Heart right ventricle (tissue), 16 donors: ENCODE results near the gene ARMC9. TPM values are rescaled to one million over a fixed set of nuclear protein-coding genes. Genes with fewer than 3 reads are reported as not detected.
A peak's percentile ranks its signal among the peaks of the same experiment; 100 is the strongest.

Source experiments
- ATAC-seq, 8 donors: fragments of 200-7000 bp; cut with Tn5 transposase; one replicate each; pipeline ENCODE4 v1.9.1; 2020; ENCODE audit warnings: mild to moderate bottlenecking in 8 of 8, moderate library complexity in 8 of 8, moderate number of reproducible peaks in 1 of 8
- DNase-seq, 2 donors: peaks; one replicate each; pipeline ENCODE4 v3.0.0-alpha.2; 2020
- H3K27ac ChIP-seq, 10 donors: fragments of 200-600 bp; sonication (generic) in 2 of 10; one replicate each; pipeline versions ENCODE4 v1.5.0 to v1.8.0; 2020 to 2022; ENCODE audit warnings: mild to moderate bottlenecking in 3 of 10
- H3K27me3 ChIP-seq, 7 donors: fragments of 200-600 bp; one replicate each; pipeline ENCODE4 v1.8.0; 2021 to 2022; ENCODE audit warnings: mild to moderate bottlenecking in 2 of 7
- H3K36me3 ChIP-seq, 9 donors: fragments of 200-600 bp; sonication (generic) in 1 of 9; one replicate each; pipeline versions ENCODE4 v1.5.0 to v1.8.0; 2020 to 2022; ENCODE audit warnings: mild to moderate bottlenecking in 2 of 9
- H3K4me1 ChIP-seq, 9 donors: fragments of 200-600 bp; sonication (generic) in 1 of 9; one replicate each; pipeline versions ENCODE4 v1.5.0 to v1.8.0; 2020 to 2022; ENCODE audit warnings: mild to moderate bottlenecking in 4 of 9
- H3K4me3 ChIP-seq, 10 donors: fragments of 200-600 bp; sonication (generic) in 2 of 10; one replicate each; pipeline versions ENCODE4 v1.5.0 to v1.8.0; 2020 to 2022; ENCODE audit warnings: mild to moderate bottlenecking in 7 of 10, moderate library complexity in 2 of 10
- H3K9me3 ChIP-seq, 11 donors: fragments of 200-600 bp in 10 of 11; sonication (generic) in 2 of 11; one replicate each; pipeline versions ENCODE4 v1.5.0 to v1.8.0; 2013 to 2022; ENCODE audit warnings: mild to moderate bottlenecking in 2 of 11, control low read depth in 1 of 11, moderate library complexity in 1 of 11
- CTCF ChIP-seq, 9 donors: fragments of 200-600 bp; sonication (generic) in 2 of 9; IDR thresholded peaks; one replicate each; pipeline versions ENCODE4 v1.5.0 to v1.8.0; 2021 to 2022; ENCODE audit warnings: antibody characterized with exemption in 9 of 9, mild to moderate bottlenecking in 5 of 9, moderate library complexity in 1 of 9
- WGBS, 2 donors: extraction: QIAGEN DNeasy Blood & Tissue Kit; methylation state at CpG; one replicate each; pipeline ENCODE4 v1.1.7; 2013; ENCODE audit warnings: inconsistent platforms in 1 of 2; 5-methylcytosine and 5-hydroxymethylcytosine counted together
- intact Hi-C, 10 donors: fragments of 100-400 bp; cut with DNase I; formaldehyde crosslinking; loops; one replicate each; pipeline versions ENCODE4 v1.11.1 to v1.14.2; 2022
- polyA plus RNA-seq, 2 donors: library from polyadenylated mRNA; stranded (reverse); fragments of 200-250 nt; gene quantifications; one replicate each; pipeline ENCODE4 v1.2.3, GENCODE V29; 2013
- total RNA-seq, 10 donors: library from RNA; stranded (reverse); fragmentation: NEBNext Ultra II Directional in 3 of 10; extraction: Animal tissue kit (Norgen Biotek cat#: 25700) in 3 of 10; gene quantifications; one replicate each; pipeline versions ENCODE4 v1.2.1 to v1.2.4, GENCODE V29; 2021 to 2023
- donor health status: Arrhythmogenic right ventricular cardiomyopathy.
- donor health status: ischemic (EF 13 %, LVEDD 7.1; RV severe dilation, severe dysfunction).
- donor health status: healthy with polysubstance abuse.
- donor health status: DM: no; HTN: yes; CAD: no.
- donor health status: DM: no; HTN: no; CAD: no.
- donor health status: ischemic (EF 25% LVEDD 6.9; RV normal size, moderate dysfunction).
- donor health status: ischemic (EF 25% LVEDD 5.7; RV mildly dilated, moderate dysfunction).
- donor health status: healthy.
- donor health status: DM: yes; HTN: yes; CAD: no.
- donor health status: Ischemic cardiomyopathy.
- donor health status: ischemic (EF 35%, LVEDD 5.7; RV mildly dilated, moderate dysfunction).
- donor health status: nonischemic (EF 11% LVEDD 7.7; RV severe dilation, severe dysfunction).
- donor health status: DM: yes; HTN: yes; CAD: no.
- donor health status: PGD.
- donor health status: ischemic (EF 29% LVEDD 5.4; RV normal size, mild dysfunction).
- donor health status: nonischemic (EF 23%, LVEDD 6.1; RV moderate dilation, normal function).

ARMC9 gene
- total and polyA plus RNA-seq, 12 donors, result 1.6 to 6.8 (median 2.3) TPM

GRCh38 chr2:231394211-231395141, 196.0 kb downstream of the ARMC9 start:
- DNase-seq (no peak), ATAC-seq (no peak)
- peaks cover 0 to 31% (median 20%) of the 10 kb centered on the region in 7 donors for H3K27me3 ChIP-seq
- 85% methylated on average over 13 of the region's 13 CpGs for WGBS, 2 donors
- H3K4me3 ChIP-seq, result peak overlapping the region in 1 of 10 donors; percentile 42
- H3K36me3 ChIP-seq, result peaks cover 0 to 13% (median 0%) of the 10 kb centered on the region in 9 donors
- H3K9me3 ChIP-seq, result no peaks in the 10 kb centered on the region
- intact Hi-C loops, result loop anchor here in 3 of 10 donors (1.0 to 5.0 kb wide), 2 partner anchors 19 to 97 kb away; no protein-coding TSS in a partner anchor
- peak overlapping the region in 1 of 10 donors; percentile 70 for H3K27ac ChIP-seq
- TF ChIP-seq CTCF (IDR thresholded peaks at IDR 0.05), result peak in 6 of 9 donors; percentile 9 to 20 (median 15)
- peaks cover 0 to 35% (median 8%) of the 10 kb centered on the region in 9 donors for H3K4me1 ChIP-seq

- ATAC-seq, result peak in 3 of 8 donors; percentile 4 to 26 (median 8)
- H3K27ac ChIP-seq, result peak within 1 kb of the TSS in 5 of 10 donors; percentile 13 to 70 (median 47)
- H3K4me3 ChIP-seq, result peak within 1 kb of the TSS; percentile 14 to 60 (median 52)
- 5 to 9% methylated on average over 37 to 94 of the region's 95 CpGs for WGBS, 2 donors
- H3K27me3 ChIP-seq, result peaks cover 0 to 31% (median 20%) of the 10 kb centered on the region in 7 donors
- H3K36me3 ChIP-seq, result peaks cover 0 to 13% (median 0%) of the 10 kb centered on the region in 9 donors
- H3K9me3 ChIP-seq, result no peaks in the 10 kb centered on the region
- no peak for DNase-seq
- TF ChIP-seq CTCF (IDR thresholded peaks at IDR 0.05), result no peak
- H3K4me1 ChIP-seq, result peaks cover 0 to 36% (median 15%) of the 10 kb centered on the region in 9 donors
- intact Hi-C loops, result loop anchor here in 2 of 10 donors (5.0 kb wide), 1 partner anchor 98 kb away; no protein-coding TSS in a partner anchor
Measured at GRCh38 chr2:231395188-231396057, 197.0 kb downstream of the ARMC9 start, which contains the start of gene B3GNT7. TSS of gene B3GNT7 (plus strand) at chr2:231395710. CDS start at chr2:231395804, 94 bp downstream.

GRCh38 chr2:231396058-231396821, 197.8 kb downstream of the ARMC9 start:
- 13 to 14% methylated on average over 33 to 41 of the region's 41 CpGs for WGBS, 2 donors
- peak in 1 of 8 donors; percentile 2 for ATAC-seq
- Histone ChIP-seq H3K4me3 (peak overlapping the region; percentile 10 to 60 (median 52)), H3K36me3 (peaks cover 0 to 13% (median 0%) of the 10 kb centered on the region in 9 donors), H3K27me3 (peaks cover 0 to 31% (median 20%) of the 10 kb centered on the region in 7 donors), H3K27ac (peak overlapping the region in 5 of 10 donors; percentile 13 to 70 (median 47)), H3K4me1 (peaks cover 0 to 31% (median 16%) of the 10 kb centered on the region in 9 donors), H3K9me3 (no peaks in the 10 kb centered on the region)
- intact Hi-C loops, result loop anchor here in 2 of 10 donors (5.0 kb wide), 1 partner anchor 99 kb away; no protein-coding TSS in a partner anchor
- no peak for TF ChIP-seq CTCF (IDR thresholded peaks at IDR 0.05)
- no peak for DNase-seq
